DMS 273 treated with DMSO at 0.1 percent for 48 hours (cell line): Measurements from ENCODE around the gene SYNDIG1L.

ENCODE experiments used
- DNase-seq: peaks from one replicate; lab custom pipeline; 2025; lab: John Stamatoyannopoulos, UW

SYNDIG1L gene

GRCh38 chr14:74358176-74358829 lies 67.7 kb downstream of the SYNDIG1L start:
- DNase-seq = no peak

GRCh38 chr14:74357585-74357984 lies 68.4 kb downstream of the SYNDIG1L start:
- DNase-seq = no peak

- DNase-seq = no peak
These were observed 69.0 kb downstream of the SYNDIG1L start for GRCh38 chr14:74356892-74357575.
